Activated CD4-positive, CD25-positive, alpha-beta regulatory T cell (primary cell): Measurements from ENCODE around the gene CCR4.
"Not testable (repeated sequence)": the region's sequence is repeated elsewhere in the genome, so short reads cannot be mapped to it uniquely, and the experiment has no call there.

ENCODE experiments used
- DNase-seq, 4 experiments: peaks; one replicate each; lab custom pipeline; 2025; lab: John Stamatoyannopoulos, UW

CCR4 gene

GRCh38 chr3:32983124-32983523, 31.7 kb downstream of the CCR4 start:
- DNase-seq: no peak

GRCh38 chr3:32984918-32985317, 33.5 kb downstream of the CCR4 start:
- DNase-seq: not testable (repeated sequence)

- no peak for DNase-seq
Measured at GRCh38 chr3:32989171-32989570, 37.7 kb downstream of the CCR4 start.

GRCh38 chr3:32990116-32990515, 38.7 kb downstream of the CCR4 start:
- DNase-seq: no peak

GRCh38 chr3:32991781-32992180, 40.3 kb downstream of the CCR4 start:
- no peak for DNase-seq

- no peak for DNase-seq
Measured at GRCh38 chr3:32992310-32992686, 40.9 kb downstream of the CCR4 start.

- no peak for DNase-seq
Measured at GRCh38 chr3:32994045-32994444, 42.6 kb downstream of the CCR4 start.

GRCh38 chr3:32995098-32995497, 43.7 kb downstream of the CCR4 start:
- no peak for DNase-seq

- no peak for DNase-seq
Measured at GRCh38 chr3:32996048-32996754, 44.8 kb downstream of the CCR4 start.

- DNase-seq: no peak
Measured at GRCh38 chr3:32996755-32997091, 45.3 kb downstream of the CCR4 start.

GRCh38 chr3:32998631-32999451, 47.4 kb downstream of the CCR4 start:
- no peak for DNase-seq

GRCh38 chr3:33000691-33001385, 49.4 kb downstream of the CCR4 start:
- no peak for DNase-seq

GRCh38 chr3:33001889-33002288, 50.4 kb downstream of the CCR4 start:
- no peak for DNase-seq

- DNase-seq: no peak
Measured at GRCh38 chr3:33003308-33003707, 51.9 kb downstream of the CCR4 start.

- DNase-seq: no peak
Measured at GRCh38 chr3:33004205-33004604, 52.8 kb downstream of the CCR4 start.

GRCh38 chr3:33004961-33005360, 53.5 kb downstream of the CCR4 start:
- DNase-seq: no peak
